Stimulated activated CD4-positive, alpha-beta T cell treated with anti-CD3 and anti-CD28 coated beads, Interleukin-4, amount 100 ng/mL, for 48 hours (primary cell): ENCODE measurements around the gene SCGB3A1.
A peak's percentile ranks its signal among the peaks of the same experiment; 100 is the strongest.

Experiments
- DNase-seq, 2 donors: peaks; one replicate each; pipeline ENCODE4 v3.0.0-alpha.2; 2020; ENCODE audit warnings: low read depth in 2 of 2

The SCGB3A1 gene

DNA sequence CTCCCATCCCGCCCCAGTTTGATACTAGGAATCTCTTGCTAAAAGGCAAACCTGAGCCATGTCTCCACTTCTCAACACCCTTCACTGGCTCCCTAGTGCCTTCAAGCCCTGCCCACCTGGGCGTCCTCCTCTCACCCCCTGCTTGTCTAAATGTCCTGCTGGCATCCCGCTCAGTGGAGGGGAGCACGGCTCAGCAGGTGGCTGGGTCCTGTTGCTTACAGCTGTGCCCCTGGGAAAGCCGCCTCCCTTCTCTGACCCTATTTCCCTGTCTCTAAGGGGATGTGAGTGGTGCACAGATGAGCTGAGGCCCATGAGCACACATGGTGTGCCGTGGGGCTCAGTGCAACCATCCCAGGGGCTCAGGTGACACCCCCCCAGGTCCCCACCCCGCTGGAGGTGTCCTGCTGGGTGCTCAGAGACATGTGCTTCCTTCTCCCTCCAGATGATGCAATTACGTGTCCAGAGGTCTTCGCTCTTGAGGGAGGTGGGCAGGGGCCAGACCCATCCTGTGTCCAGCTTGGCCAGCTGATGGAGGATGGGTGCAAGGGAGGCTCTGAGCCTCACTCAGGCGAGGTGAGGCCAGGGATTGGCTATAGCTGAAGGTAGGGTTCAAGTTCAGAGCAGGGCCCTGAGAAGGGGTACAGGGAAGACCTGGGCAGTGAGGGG, 34.0 kb upstream of the SCGB3A1 start:
- DNase-seq = no peak

DNA sequence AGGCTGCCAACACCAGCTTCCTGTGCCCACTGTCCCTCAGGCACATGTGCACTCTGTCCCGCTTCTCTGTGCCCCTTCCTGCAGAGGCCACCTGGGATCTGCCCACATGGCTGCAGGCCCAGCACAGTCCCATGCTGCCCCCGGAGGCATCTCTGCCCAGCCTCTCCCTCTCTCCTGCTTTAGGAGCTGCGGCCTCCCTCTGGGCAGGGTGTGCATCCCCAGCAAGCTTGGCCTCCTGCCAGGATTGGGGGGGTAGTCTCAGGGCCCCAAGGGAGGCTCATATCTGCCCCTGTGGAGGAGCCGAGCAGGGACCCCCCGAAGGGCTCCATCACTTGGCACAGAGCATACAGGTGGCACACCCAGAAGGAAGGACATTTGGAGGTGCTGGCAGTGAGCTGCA, 33.3 kb upstream of the SCGB3A1 start:
- no peak for DNase-seq

DNA sequence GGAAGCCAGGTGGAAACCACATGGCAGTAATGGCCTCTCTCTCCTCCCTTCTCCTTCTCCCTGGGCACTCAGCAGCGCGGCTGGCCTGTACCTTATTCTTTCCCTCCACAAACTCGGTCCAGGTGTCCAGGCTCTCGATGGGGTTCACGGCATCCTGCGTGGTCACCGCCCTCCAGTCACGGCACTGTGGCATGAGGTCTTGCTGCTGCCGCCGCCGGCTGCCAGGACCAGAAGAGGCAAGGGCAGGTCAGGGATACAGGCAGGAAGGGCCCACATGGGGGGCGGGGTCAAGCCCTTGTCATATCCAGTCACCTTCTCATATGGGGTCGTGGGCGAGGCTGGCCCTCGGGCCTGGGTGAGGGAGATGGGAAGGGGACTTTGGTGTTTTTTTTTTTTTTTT, 32.5 kb upstream of the SCGB3A1 start:
- no peak for DNase-seq

DNA sequence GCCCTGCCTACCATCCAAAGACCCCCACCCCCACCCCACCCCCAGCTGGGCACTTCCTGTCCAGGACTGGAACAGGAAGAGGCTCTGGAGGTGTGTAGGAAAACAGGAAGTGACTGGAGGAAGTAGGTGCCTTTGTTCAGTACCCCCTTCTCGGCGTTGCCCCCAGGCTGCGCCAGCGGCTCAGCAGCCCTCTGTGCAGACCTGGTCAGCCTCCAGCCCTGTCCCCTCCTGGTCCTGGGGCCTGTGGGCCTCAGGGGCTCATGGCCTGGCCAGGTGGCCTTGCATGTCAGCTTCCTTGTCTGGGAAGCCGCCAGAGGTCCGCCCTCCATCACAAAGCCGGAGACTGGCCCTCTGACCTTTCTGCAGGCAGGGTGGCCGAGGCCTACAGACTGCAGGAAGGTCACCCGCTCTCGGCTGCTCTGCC, 32.1 kb upstream of the SCGB3A1 start:
- no peak for DNase-seq

DNA sequence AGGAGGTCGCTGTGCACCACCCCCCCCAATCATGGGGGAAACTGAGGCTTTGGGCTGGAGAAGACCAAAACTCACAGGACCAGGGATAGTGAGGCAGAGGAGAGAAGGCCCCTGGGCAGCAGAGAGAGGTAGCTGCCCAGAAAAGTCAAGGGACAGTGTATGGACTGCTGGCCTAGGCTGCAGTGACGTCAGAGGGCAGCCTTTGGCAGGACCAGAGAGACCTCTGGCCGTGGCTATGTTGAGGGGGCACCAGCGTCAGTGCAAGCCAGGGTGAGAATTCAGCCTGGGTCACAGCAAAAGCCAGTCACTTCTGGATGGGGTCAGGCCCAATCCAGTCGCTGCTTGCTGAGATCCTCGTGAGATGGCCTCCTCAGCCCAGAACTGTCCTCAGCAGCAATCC, 31.6 kb upstream of the SCGB3A1 start:
- no peak for DNase-seq

DNA sequence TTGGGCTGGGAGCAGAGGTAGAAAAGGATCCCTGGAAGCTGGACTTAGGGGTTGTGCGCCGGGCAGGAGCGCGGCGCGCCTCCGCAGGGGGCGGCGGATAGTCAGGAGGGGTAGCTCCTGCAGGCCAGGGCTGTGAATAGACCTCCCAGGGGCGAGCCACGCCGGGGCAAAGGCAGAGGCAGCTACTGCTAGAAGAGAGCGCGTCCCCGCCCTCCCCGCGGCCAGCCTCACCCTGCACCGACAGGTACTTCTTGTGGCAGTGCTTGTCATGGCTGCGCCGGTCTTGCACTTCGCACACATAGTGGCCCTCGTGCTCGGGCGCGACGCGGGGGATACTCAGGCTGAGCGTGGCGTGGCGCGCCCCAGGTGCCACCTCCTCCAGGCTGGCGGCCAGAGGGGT, 30.0 kb upstream of the SCGB3A1 start:
- DNase-seq = no peak

DNA sequence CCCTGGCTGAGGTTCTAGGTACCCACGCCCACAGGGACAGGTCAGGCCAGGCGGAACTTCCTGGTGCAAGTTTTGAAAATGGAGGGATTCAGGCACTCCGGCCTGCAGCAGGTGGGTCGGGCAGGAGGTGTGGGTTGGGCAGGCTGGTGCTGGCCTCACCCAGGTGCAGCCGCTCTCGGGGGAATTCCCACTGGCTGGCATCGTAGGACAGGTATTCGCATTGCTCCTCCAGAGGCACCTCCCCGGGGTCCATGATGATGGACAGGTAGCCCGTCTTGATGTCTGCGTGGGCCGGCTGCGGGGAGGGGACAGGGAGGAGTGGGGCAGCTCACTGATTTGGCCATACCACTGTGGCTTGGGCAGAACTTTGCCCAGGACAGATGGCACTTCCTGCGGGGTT, 28.7 kb upstream of the SCGB3A1 start:
- no peak for DNase-seq

DNA sequence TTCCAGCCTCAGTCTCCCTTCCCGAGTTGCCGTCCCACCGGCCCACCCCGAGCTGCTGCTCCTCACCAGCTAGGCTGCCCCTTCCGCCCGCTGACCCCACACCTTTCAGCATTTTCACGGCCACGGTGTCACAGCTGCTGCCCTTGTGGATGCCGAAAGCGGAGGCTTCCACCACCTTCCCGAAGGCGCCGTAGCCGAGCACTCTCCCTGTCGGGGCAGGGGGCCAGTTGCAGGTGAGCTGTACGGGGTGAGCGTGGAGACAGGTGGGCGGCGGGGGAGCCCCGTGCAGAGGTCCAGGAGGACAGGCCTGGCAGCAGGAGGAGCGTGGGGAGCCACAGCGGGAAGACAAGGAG, 28.2 kb upstream of the SCGB3A1 start:
- no peak for DNase-seq

DNA sequence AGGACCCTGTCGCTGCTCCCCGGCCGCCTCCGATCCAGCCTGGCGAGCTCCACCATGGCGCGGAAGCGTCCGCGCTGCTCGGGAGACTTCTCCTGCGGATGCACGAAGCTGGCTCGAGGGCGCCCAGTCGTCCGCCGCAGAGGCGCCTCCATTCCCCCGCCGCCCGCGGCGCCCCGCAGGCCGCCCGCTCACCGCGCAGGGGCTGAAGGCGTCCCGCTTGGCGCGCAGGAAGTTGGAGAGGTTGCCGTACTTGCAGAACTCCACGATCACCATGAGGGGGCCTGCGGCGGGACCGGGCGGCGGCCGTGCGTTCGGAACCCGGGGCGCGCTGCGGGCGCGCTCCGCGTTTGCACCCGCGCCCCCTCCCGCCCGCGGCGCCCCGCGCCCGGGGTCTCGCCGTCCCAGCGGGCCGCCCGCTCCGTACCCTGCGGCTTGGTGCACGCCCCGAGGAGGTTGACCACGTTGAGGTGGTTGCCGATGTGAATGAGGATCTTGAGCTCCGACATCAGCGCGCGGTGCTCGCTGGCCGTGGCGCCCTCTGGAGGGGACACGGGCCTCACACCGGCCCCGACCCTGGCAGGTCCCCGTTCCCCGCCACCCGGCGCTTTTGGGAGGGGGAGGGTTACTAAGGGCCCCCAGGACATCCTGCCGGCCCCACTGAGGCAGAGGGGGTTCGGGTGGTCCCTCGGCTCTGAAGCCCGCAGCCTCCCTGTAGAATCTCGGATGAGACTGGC, 27.7 kb upstream of the SCGB3A1 start:
- DNase-seq = peak; percentile 25 to 33

DNA sequence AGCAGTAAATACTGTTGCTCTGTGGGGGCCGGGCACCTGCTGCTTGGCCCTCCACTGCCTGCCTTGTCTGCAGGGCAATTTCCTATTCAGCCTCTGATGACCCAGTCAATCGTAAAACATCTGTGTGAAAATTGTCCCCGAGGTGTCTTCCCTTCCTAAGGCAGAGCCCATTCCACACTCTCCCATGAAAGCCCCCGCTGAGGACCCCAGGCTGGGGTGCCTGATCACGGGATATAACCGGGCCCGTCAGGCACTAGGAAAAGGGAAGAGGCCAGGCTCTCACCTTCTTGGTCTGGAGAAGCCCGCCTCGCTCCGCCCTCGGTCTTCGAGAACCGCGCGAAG, 27.2 kb upstream of the SCGB3A1 start:
- no peak for DNase-seq

DNA sequence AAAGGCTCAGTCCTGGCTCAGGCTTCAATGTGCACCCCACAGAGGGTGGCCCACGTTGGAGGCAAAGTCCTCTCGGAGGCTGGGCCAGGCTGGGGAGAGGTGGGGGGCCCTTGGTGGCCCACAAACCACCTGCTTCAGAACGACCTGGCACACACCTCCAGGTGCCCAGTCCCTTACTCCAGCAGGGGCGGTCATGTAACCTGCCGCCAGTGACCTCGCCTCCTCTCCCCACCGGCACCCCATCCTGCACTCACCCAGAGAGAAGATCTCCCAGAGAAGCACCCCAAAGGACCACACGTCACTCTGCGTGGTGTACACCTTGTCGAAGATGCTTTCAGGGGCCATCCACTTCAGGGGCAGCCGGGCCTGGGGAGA, 22.5 kb upstream of the SCGB3A1 start:
- no peak for DNase-seq

DNA sequence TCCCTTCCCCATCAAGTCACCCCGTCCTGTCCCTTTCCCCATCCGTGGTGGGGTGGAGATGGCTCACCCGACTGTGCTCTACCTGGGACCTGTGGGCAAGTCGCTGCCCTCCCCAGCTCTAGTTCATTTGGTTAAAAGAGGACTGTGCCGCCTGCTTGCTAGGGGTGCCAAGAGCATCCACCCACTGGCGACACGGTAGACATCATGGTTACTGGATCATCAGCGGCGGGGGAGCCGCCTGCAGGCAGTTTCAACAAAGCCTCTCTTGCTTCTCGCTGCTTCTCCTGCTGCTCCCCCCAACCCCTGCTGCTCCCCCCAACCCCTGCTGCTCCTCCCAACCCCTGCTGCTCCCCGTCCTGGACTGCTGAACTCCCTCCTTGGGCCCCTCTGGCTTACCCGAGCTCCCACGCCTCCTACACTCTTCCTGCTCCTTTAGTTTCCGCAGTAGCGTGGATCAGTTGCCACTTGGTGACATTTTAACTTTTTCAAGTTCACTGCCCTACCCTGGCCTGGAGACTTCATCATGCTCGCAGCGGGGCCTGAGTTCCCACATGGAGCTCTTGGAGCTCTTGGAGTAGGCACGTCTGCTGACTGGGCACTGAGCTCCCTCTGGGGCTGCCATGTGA, 22.0 kb upstream of the SCGB3A1 start:
- no peak for DNase-seq

DNA sequence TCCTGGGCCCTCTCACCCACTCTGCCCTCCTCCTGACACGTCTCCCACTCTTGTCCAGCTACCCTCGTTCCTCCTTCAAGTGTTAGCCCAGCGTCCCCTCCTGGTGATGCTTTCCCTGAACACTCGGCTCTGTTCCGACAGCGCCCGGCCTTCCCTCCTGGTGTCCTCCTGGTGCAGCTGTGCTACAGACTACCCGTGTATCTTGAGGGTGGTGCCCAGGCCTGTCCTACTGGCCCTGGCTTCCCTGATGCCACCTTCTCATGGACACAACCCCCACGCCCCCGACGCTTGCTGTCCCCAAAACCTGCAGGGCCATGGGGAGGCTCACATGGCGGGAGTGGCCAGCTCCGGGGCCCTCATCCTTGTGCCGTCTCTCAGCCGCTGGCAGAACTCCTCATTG, 21.4 kb upstream of the SCGB3A1 start:
- no peak for DNase-seq

DNA sequence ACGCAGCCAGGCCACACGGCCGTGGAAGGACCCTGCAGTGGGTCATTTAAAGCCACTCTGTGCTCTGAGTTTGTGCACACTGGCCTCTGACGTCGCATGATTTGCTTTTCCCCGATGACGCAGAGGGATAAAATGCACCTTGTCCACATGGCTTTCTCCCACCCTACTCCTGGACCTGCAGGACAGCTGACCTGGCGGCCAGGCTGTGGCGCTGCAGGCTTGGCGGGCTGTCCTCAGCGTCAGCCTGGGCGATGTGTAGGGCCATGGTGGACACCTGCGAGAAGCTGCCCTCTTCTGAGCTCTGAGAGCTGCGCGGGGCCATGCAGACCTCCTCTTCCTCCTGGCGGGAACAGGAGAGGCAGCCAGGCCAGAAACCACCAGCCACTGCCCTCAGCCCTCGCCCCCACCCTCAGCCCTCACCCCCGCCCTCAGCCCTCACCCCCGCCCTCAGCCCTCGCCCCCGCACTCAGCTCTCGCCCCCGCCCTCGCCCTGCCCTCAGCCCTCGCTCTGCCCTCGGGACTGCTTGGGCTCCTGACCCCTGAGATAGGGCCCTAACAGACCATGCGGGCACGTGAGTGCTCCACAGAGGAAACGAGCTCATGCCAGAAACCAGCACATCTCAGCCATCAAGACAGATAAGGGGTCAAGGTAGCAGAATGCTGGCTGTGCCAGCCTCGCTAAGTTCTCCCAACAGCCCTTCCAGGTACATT, 20.0 kb upstream of the SCGB3A1 start:
- no peak for DNase-seq

DNA sequence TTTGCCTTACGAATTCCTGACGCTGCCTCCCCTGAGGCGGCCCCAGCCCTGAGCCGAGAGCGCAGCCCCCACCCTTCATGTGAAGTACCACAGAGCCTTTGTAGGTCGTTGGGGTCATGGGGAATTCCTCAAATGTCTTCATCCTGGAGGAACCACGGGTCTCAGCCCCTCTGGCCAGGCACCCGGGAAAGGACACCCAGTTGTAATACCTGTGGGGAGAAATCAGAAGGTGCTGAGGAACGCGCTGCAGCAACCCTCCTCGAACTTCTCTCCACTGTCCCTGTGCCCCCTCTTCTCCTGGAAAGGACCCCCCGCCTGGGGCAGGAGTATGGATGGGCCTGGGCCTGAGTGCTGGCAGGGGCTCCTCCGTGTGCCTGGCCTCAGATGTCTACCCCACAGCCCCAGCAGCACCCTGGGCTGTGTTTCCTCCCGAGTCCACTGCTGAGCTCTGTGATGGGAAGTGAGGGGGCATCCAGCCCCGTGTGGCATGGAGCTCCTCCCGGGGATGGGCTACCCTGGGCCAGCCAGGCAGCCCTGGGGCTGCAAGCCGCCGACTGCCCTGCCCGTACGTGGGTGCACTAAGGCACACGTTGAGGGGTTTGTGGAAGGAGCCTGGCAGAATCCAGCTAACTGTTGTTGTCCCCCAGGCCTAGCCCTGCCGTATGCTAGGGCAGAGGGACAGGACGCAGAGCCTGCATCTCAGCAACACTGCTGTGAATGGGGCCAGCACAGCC, 18.7 kb upstream of the SCGB3A1 start:
- DNase-seq = no peak

DNA sequence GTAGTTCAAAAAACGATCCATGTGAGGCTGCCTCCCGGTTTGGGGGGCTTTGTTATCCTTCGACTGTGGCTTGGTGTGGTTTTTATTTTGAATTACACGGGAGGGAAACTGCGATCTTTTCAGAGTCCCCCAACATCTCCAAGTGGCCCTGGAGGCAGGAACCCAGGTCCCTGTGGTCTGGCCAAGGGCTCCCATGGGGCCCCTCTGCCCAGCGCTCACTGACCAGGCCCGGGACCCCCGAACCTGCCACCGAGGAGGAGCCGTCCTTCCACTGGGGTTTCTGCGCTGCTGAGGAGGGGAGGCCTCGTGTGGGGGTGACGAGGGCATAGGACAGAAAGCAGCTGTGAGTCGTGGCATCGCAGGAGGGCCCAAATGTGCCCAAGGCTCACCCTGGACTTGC, 18.1 kb upstream of the SCGB3A1 start:
- DNase-seq = no peak

DNA sequence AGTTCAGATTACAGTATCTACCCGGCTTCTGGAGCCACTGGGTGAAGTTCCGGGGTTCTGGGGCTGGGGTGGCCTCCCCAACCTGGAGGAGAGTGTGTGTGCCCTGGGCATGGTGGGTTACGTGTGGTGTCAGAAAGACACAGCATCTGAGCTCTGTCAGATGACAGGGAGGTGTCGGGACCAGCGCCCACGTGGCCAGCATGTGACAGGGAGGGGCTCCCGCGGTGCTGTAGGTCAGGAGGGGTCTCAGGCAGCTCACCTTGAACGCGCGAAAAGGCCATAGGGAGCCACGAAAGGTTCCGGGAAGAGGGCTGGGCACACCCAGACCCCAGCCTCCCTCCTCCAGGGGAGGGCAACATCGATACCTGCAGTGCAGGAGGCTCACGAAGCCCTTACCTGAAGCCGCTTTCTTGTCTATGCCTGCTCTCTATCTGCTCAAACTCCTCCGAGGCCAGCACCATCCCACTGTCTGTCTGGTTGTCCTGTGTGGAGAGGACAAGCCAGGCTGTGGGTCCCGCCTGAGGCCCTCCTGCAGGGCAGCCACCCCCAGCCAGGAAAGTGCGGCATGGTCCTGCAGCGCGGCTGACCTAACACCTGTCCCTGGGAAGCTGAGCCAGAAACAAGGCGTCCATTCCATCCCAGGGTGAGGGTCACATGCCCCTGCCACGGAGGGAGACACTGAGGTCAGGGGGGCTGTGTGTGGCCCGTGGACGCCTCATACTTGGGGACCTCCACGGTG, 17.4 kb upstream of the SCGB3A1 start:
- no peak for DNase-seq

DNA sequence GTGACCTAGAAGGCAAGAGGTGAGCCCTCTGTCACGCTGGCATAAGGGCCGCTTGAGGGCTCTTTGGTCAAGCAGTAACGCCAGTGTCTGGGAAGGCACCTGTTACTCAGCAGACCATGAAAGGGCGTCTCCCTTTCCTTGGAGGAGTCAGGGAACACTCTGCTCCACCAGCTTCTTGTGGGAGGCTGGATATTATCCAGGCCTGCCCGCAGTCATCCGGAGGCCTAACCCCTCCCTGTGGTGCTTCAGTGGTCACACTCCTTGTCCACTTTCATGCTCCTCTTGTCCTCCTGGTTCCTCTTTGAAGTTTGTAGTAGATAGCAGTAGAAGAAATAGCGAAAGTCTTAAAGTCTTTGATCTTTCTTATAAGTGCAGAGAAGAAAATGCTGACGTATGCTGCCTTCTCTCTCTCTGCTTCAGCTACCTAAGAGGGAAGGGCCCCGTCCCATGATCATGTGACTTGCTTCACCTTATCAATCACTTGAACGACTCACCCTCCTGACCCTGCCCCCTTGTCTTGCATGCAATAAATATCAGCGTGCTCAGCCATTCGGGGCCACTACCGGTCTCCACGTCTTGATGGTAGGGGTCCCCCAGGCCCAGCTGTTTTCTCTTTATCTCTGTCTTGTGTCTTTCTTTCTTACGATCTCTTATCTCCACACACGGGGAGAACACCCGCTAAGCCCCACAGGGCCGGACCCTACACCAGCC, 16.7 kb upstream of the SCGB3A1 start:
- no peak for DNase-seq

DNA sequence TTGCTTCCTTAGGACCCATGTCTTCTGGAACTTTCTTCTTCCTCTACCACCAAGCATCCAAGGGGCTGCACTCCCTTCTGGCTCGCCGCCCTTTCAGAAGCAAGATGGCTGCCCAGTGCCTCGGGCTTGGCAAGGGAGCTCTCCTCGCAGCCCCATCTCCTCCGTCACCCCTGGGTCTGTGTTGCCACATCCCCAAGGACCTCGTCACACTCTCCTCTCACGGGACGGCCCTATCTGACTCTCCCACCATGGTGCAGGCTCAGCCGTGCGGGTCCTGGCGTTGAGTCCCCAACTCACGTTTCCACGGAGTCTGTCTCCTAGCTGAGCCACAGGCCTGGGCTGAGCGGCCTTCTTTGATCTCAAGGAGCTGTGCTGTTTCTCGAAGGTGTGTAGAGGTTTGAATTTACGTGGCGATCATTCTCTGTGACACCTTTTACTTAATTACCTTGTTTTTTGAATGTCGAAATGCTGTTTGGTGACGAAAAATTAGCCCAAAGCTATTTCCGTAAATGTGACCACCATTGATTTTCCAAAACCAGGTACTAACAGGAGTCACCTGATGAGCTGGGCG, 15.0 kb upstream of the SCGB3A1 start:
- no peak for DNase-seq

DNA sequence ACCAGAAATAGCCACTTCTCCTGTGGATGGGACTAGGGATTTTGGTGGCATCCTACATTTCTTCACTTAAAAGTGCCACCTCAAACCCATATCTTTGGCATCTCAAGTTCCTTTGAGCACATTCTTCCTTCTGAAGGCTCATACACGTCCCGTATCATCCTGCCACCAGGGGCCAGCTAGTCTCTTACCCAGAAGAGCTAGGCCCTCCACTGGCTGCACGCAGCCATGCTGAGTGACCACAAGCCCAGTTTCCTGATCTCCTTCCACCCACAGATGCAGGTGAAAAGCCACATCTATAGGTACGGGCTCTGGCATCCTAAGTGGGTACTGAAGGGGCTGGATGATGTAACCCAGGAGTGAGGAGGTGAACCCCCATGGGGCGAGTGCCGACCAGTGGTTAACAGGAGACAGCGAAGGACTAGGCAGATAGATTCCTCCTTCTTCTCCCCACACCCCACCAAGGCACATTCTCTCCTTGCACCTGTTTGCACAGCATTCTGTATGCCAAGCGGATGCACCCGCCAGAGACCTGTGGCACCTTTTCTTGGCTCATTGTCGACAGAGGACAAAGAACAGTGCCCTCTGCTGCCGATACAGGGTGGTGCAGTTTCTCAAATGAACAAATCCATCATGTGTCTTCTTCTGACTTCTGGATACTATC, 14.4 kb upstream of the SCGB3A1 start:
- peak; percentile 47 to 68 for DNase-seq
